ENCODE results near the gene INSL3. TPM values are rescaled to one million over a fixed set of nuclear protein-coding genes. Genes with fewer than 3 reads are reported as not detected.

The INSL3 gene
- total and polyA plus RNA-seq, 2 of the 13 experiments (the other 11 are each of a cell fraction or from before 2014, with no cell fraction given), result 0.30 TPM; not detected in 1

- TF ChIP-seq AGO1 (IDR thresholded peaks at IDR 0.05; ENCODE audit: low read depth, low read length, poor library complexity, severe bottlenecking) (peak; percentile 80), SALL2 (CRISPR knock-in tag; IDR thresholded peaks at IDR 0.05) (no peak), SNRNP70 (IDR thresholded peaks at IDR 0.05; ENCODE audit: low read depth, low read length) (no peak), ZFAT (CRISPR knock-in tag; conservative IDR thresholded peaks at IDR 0.05) (no peak), ZFP36 (IDR thresholded peaks at IDR 0.05; ENCODE audit: borderline replicate concordance, low read depth, low read length, partially characterized antibody) (no peak), SIN3A (IDR thresholded peaks at IDR 0.05; ENCODE audit: borderline replicate concordance, low read depth, low read length) (no peak), TBX3 (IDR thresholded peaks at IDR 0.05; ENCODE audit: borderline replicate concordance) (no peak), SP1 (IDR thresholded peaks at IDR 0.05) (no peak), SP1 (CRISPR knock-in tag; IDR thresholded peaks at IDR 0.05) (no peak), ZNF24 (IDR thresholded peaks at IDR 0.05) (no peak), SNAI1 (CRISPR knock-in tag; IDR thresholded peaks at IDR 0.05; ENCODE audit: borderline replicate concordance) (no peak), ZFP91 (CRISPR knock-in tag; IDR thresholded peaks at IDR 0.05; ENCODE audit: borderline replicate concordance) (peak; percentile 40; the same call in 1 of the 2 replicates), MIER2 (CRISPR knock-in tag; IDR thresholded peaks at IDR 0.05) (0 out of 2 replicates have a peak, but pooled peaks have one; percentile 47), ZNF83 (CRISPR knock-in tag; IDR thresholded peaks at IDR 0.05; ENCODE audit: borderline replicate concordance) (0 out of 2 replicates have a peak, but pooled peaks have one; percentile 32), JARID2 (CRISPR knock-in tag; IDR thresholded peaks at IDR 0.05; ENCODE audit: insufficient replicate concordance) (no peak), BCL3 (CRISPR knock-in tag; IDR thresholded peaks at IDR 0.05) (no peak), MYC (CRISPR knock-in tag; IDR thresholded peaks at IDR 0.05; ENCODE audit: borderline replicate concordance) (no peak), NR2F6 (IDR thresholded peaks at IDR 0.05) (no peak), NR2F6 (CRISPR knock-in tag; IDR thresholded peaks at IDR 0.05) (no peak), SMC3 (IDR thresholded peaks at IDR 0.05; ENCODE audit: low read length) (no peak), GLMP (CRISPR knock-in tag; IDR thresholded peaks at IDR 0.05; ENCODE audit: borderline replicate concordance) (no peak), GABPB1 (CRISPR knock-in tag; IDR thresholded peaks at IDR 0.05) (no peak; the same call in 1 of the 2 replicates), CBX2 (IDR thresholded peaks at IDR 0.05; ENCODE audit: low read depth, low read length) (no peak), CBX2 (CRISPR knock-in tag; IDR thresholded peaks at IDR 0.05; ENCODE audit: low read depth) (no peak), RBM22 (optimal IDR thresholded peaks at IDR 0.05; ENCODE audit: low read length) (peak; percentile 97), NKX3-1 (CRISPR knock-in tag; IDR thresholded peaks at IDR 0.05) (no peak), XBP1 (CRISPR knock-in tag; IDR thresholded peaks at IDR 0.05) (no peak), SALL1 (CRISPR knock-in tag; IDR thresholded peaks at IDR 0.05) (0 out of 2 replicates have a peak, but pooled peaks have one; percentile 13)
These were observed 44.3 kb upstream of the INSL3 start (continued) for GRCh38 chr19:17865364-17866311.
